Measurements from ENCODE around the gene CIT. TPM values are rescaled to one million over a fixed set of nuclear protein-coding genes. Genes with fewer than 3 reads are reported as not detected.
A peak's percentile ranks its signal among the peaks of the same experiment; 100 is the strongest.

The CIT gene
- total and polyA plus RNA-seq, 10 of the 15 experiments (the other 5 are each of a cell fraction or from before 2014, with no cell fraction given), result 1.0 to 38.2 (median 14.9) TPM

DNA sequence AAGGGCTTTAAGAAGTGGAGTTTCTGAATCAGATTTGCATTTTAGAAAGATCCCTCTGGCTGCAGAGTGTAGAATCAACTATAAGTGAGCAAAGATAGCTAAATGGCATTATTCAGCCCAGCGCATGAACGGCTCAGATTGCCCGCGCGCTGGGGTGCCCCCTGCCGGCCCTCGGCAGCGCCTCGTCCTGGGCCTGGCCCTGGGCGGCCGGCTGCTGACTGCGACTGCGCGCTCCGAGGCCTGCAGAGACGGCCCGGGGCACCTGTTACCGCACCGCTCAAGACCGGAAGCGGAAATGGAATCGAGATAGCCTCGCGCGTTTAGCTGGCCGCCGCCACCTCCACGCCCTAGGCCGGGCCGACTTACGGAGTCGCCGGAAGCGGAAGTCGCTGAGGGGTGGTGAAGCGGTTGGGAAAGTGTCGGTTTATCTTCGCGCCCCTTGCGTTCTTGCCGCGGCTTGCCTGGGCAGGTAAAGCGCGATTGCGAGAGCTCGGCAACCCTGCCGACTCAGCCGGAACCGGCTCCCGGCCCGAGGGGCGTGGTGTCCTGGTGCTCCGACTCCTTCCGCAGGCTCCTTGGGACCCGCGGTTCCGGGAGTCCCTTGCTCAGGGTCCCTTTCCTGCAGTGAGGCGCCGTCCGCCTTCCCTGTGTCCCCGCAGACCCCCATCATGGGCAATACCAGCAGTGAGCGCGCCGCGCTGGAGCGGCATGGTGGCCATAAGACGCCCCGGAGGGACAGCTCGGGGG is 209.4 kb downstream of the CIT start, which contains the start of gene PRKAB1:
Gene PRKAB1, plus strand, starts transcription at position 557 of the 747 bp plus-strand sequence. Its CDS starts 112 bp downstream, at position 669.
- ATAC-seq (peak; percentile 91), DNase-seq (ENCODE audit: low read depth, low spot score) (peak; percentile 89), FAIRE-seq (peak; percentile 89)
- TSS peak; percentile 82 for BruUV-seq (replicated peaks)
- ChIA-PET POLR2A (interaction anchor here (0.5 to 5.4 kb wide), 5 partner anchors 9 to 113 kb away, joined by 3 to 54 read pairs (median 3); no protein-coding TSS in a partner anchor), CTCF (interaction anchor here (0.9 to 7.2 kb wide), 11 partner anchors 9 to 339 kb away, joined by 3 to 91 read pairs (median 4); no protein-coding TSS in a partner anchor), RAD21 (ENCODE audit: unreplicated experiment) (interaction anchor here (0.9 to 4.3 kb wide), 5 partner anchors 9 to 114 kb away, joined by 3 to 41 read pairs (median 4); no protein-coding TSS in a partner anchor), SMC1A (ENCODE audit: uncharacterized antibody, unreplicated experiment) (interaction anchor here (6.9 kb wide), 1 partner anchor 13 kb away, joined by 83 read pairs; no protein-coding TSS in a partner anchor)
- in situ Hi-C loops (cut with MboI) (loop anchor here (25.0 kb wide), 1 partner anchor 1530 kb away; the partner anchor contains the start of gene PEBP1), intact Hi-C loops (cut with micrococcal nuclease; ENCODE audit: unreplicated experiment) (loop anchor here (5.0 kb wide), 3 partner anchors 225 to 320 kb away; partner anchors contain the start of gene BICDL1)
- Histone ChIP-seq H3K4me2 (ENCODE audit: control insufficient read depth, insufficient read depth) (peak within 1 kb of the TSS; percentile 92), H3K9me3 (replicated peaks; ENCODE audit: control insufficient read depth, insufficient read depth, low read length) (no peaks in the 10 kb centered on the region), H3K27ac (ENCODE audit: control insufficient read depth, insufficient read depth) (peak within 1 kb of the TSS; percentile 97), H3K36me3 (ENCODE audit: control insufficient read depth in 2 of 2, insufficient read depth in 2 of 2, low read length in 1 of 2) (peaks cover 2 to 7% of the 10 kb centered on the region in 2 experiments; a peak in 3 of 4 replicates), H3K79me2 (ENCODE audit: control insufficient read depth, insufficient read depth, low read length) (peaks cover 40% of the 10 kb centered on the region), H3K4me3 (peak within 1 kb of the TSS; percentile 98), H4K20me1 (ENCODE audit: control insufficient read depth, insufficient read depth) (no peaks in the 10 kb centered on the region), H3K9ac (ENCODE audit: control insufficient read depth, insufficient read depth, low read length) (peak within 1 kb of the TSS; percentile 99), H3K4me1 (ENCODE audit: control insufficient read depth, insufficient read depth, low read length) (peaks cover 21% of the 10 kb centered on the region), H3K27me3 (replicated peaks in 1 of 2; ENCODE audit: control insufficient read depth in 2 of 2, insufficient read depth in 2 of 2, low read length in 1 of 2) (no peaks in the 10 kb centered on the region), H2AFZ (ENCODE audit: control insufficient read depth, low read depth, low read length) (peak within 1 kb of the TSS; percentile 90)
- 2% methylated on average over 64 of the region's 69 CpGs for WGBS (ENCODE audit: insufficient coverage, insufficient replicate concordance, low lambda C conversion rate, missing lambda C conversion rate)
- TF ChIP-seq GABPA (IDR thresholded peaks at IDR 0.05; ENCODE audit: low read depth) (peak; percentile 95), POU2F2 (IDR thresholded peaks at IDR 0.05; ENCODE audit: borderline replicate concordance, low read depth, low read length) (peak; percentile 77; the same call in 2 of the 3 replicates), ATF7 (IDR thresholded peaks at IDR 0.05; ENCODE audit: low read depth) (0 out of 2 replicates have a peak, but pooled peaks have one; percentile 19), IKZF2 (IDR thresholded peaks at IDR 0.05) (peak; percentile 41 to 43; a peak in 3 of 4 replicates), ETV6 (conservative IDR thresholded peaks at IDR 0.05 in 1 of 2, IDR thresholded peaks at IDR 0.05 in 1 of 2; ENCODE audit: borderline replicate concordance in 1 of 2, low read depth in 1 of 2) (peak in 1 of 2 experiments; percentile 76; a peak in 1 of 4 replicates), MTA2 (IDR thresholded peaks at IDR 0.05; ENCODE audit: low read depth) (no peak)
- TF ChIP-seq, protein P1, sequence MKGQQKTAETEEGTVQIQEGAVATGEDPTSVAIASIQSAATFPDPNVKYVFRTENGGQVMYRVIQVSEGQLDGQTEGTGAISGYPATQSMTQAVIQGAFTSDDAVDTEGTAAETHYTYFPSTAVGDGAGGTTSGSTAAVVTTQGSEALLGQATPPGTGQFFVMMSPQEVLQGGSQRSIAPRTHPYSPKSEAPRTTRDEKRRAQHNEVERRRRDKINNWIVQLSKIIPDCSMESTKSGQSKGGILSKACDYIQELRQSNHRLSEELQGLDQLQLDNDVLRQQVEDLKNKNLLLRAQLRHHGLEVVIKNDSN (IDR thresholded peaks at IDR 0.05; ENCODE audit: borderline replicate concordance, extremely low read length, insufficient read depth, low read depth, low read length), result no peak
- TF ChIP-seq, protein P2, sequence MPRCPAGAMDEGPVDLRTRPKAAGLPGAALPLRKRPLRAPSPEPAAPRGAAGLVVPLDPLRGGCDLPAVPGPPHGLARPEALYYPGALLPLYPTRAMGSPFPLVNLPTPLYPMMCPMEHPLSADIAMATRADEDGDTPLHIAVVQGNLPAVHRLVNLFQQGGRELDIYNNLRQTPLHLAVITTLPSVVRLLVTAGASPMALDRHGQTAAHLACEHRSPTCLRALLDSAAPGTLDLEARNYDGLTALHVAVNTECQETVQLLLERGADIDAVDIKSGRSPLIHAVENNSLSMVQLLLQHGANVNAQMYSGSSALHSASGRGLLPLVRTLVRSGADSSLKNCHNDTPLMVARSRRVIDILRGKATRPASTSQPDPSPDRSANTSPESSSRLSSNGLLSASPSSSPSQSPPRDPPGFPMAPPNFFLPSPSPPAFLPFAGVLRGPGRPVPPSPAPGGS (IDR thresholded peaks at IDR 0.05; ENCODE audit: borderline replicate concordance, insufficient read depth, low read depth, low read length, poor library complexity, severe bottlenecking), result no peak
- TF ChIP-seq, protein P3, sequence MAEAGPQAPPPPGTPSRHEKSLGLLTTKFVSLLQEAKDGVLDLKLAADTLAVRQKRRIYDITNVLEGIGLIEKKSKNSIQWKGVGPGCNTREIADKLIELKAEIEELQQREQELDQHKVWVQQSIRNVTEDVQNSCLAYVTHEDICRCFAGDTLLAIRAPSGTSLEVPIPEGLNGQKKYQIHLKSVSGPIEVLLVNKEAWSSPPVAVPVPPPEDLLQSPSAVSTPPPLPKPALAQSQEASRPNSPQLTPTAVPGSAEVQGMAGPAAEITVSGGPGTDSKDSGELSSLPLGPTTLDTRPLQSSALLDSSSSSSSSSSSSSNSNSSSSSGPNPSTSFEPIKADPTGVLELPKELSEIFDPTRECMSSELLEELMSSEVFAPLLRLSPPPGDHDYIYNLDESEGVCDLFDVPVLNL (IDR thresholded peaks at IDR 0.05; ENCODE audit: low read depth, low read length), result no peak
- TF ChIP-seq, protein P4, sequence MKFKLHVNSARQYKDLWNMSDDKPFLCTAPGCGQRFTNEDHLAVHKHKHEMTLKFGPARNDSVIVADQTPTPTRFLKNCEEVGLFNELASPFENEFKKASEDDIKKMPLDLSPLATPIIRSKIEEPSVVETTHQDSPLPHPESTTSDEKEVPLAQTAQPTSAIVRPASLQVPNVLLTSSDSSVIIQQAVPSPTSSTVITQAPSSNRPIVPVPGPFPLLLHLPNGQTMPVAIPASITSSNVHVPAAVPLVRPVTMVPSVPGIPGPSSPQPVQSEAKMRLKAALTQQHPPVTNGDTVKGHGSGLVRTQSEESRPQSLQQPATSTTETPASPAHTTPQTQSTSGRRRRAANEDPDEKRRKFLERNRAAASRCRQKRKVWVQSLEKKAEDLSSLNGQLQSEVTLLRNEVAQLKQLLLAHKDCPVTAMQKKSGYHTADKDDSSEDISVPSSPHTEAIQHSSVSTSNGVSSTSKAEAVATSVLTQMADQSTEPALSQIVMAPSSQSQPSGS (IDR thresholded peaks at IDR 0.05; ENCODE audit: low read length), result no peak
- TF ChIP-seq, protein P5, sequence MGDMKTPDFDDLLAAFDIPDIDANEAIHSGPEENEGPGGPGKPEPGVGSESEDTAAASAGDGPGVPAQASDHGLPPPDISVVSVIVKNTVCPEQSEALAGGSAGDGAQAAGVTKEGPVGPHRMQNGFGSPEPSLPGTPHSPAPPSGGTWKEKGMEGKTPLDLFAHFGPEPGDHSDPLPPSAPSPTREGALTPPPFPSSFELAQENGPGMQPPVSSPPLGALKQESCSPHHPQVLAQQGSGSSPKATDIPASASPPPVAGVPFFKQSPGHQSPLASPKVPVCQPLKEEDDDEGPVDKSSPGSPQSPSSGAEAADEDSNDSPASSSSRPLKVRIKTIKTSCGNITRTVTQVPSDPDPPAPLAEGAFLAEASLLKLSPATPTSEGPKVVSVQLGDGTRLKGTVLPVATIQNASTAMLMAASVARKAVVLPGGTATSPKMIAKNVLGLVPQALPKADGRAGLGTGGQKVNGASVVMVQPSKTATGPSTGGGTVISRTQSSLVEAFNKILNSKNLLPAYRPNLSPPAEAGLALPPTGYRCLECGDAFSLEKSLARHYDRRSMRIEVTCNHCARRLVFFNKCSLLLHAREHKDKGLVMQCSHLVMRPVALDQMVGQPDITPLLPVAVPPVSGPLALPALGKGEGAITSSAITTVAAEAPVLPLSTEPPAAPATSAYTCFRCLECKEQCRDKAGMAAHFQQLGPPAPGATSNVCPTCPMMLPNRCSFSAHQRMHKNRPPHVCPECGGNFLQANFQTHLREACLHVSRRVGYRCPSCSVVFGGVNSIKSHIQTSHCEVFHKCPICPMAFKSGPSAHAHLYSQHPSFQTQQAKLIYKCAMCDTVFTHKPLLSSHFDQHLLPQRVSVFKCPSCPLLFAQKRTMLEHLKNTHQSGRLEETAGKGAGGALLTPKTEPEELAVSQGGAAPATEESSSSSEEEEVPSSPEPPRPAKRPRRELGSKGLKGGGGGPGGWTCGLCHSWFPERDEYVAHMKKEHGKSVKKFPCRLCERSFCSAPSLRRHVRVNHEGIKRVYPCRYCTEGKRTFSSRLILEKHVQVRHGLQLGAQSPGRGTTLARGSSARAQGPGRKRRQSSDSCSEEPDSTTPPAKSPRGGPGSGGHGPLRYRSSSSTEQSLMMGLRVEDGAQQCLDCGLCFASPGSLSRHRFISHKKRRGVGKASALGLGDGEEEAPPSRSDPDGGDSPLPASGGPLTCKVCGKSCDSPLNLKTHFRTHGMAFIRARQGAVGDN (IDR thresholded peaks at IDR 0.05), result no peak; the same call in none of the 2 replicates
